HCT116 (cell line): ENCODE data around the gene CD70.
"Not testable (repeated sequence)": the region's sequence is repeated elsewhere in the genome, so short reads cannot be mapped to it uniquely, and the experiment has no call there.

Source experiments
- CEBPB ChIP-seq: IDR thresholded peaks from 2 replicates; pipeline ENCODE4 v1.6.1; 2012; ENCODE audit warnings: low read depth
- CTCF ChIP-seq, 3 experiments: fragments of 200-600 bp in 1 of 3; sonication (generic) in 1 of 3; IDR thresholded peaks in 2 of 3; conservative IDR thresholded peaks in 1 of 3; 2 replicates each; pipeline ENCODE4 v1.5.1; 2012 to 2017; ENCODE audit warnings: low read depth in 2 of 3, low read length in 2 of 3, antibody characterized with exemption in 1 of 3, borderline replicate concordance in 1 of 3, control low read depth in 1 of 3, mild to moderate bottlenecking in 1 of 3, mixed read lengths in 1 of 3, mixed run types in 1 of 3, moderate library complexity in 1 of 3; ENCODE audit not compliant: insufficient read depth in 1 of 3
- EZH2 ChIP-seq: fragments of 200-600 bp; sonication (generic); IDR thresholded peaks from 2 replicates; pipeline ENCODE4 v1.6.1; 2017; ENCODE audit warnings: antibody characterized with exemption, mixed run types
- MAX ChIP-seq: IDR thresholded peaks from 2 replicates; pipeline ENCODE4 v1.6.1; 2012
- POLR2A ChIP-seq: IDR thresholded peaks from 2 replicates; pipeline ENCODE4 v1.7.0; 2011; ENCODE audit warnings: borderline replicate concordance; ENCODE audit not compliant: insufficient read depth, insufficient read length; ENCODE audit errors: extremely low read depth
- POLR2AphosphoS5 ChIP-seq: IDR thresholded peaks from 2 replicates; pipeline ENCODE4 v1.6.1; 2011; ENCODE audit warnings: mild to moderate bottlenecking, low read depth, low read length, moderate library complexity
- RAD21 ChIP-seq: IDR thresholded peaks from 2 replicates; pipeline ENCODE4 v1.6.1; 2012; ENCODE audit warnings: low read depth, mild to moderate bottlenecking
- SIN3A ChIP-seq: IDR thresholded peaks from 2 replicates; pipeline ENCODE4 v1.6.1; 2012; ENCODE audit warnings: low read depth
- SP1 ChIP-seq: IDR thresholded peaks from 2 replicates; pipeline ENCODE4 v1.6.1; 2012; ENCODE audit warnings: low read depth
- SRF ChIP-seq: IDR thresholded peaks from 2 replicates; pipeline ENCODE4 v1.6.1; 2012; ENCODE audit warnings: low read depth
- YY1 ChIP-seq: IDR thresholded peaks from 2 replicates; pipeline ENCODE4 v1.6.1; 2011; ENCODE audit warnings: low read length, low read depth, moderate library complexity, mild to moderate bottlenecking; ENCODE audit not compliant: insufficient replicate concordance; ENCODE audit errors: extremely low read depth
- ZNF274 ChIP-seq: fragments of 200-500 bp; sonication (Bioruptor generic); IDR thresholded peaks from 2 replicates; pipeline ENCODE4 v1.6.1; 2014; ENCODE audit warnings: mild to moderate bottlenecking, low read depth, low read length, inconsistent platforms

- not testable (repeated sequence) for TF ChIP-seq MAX; RAD21; CTCF (IDR thresholded peaks at IDR 0.05 in 2 of 3, conservative IDR thresholded peaks at IDR 0.05 in 1 of 3; ENCODE audit: borderline replicate concordance in 1 of 3, insufficient read depth in 1 of 3, low read depth in 2 of 3, low read length in 2 of 3); CEBPB; SP1; POLR2A; SRF; ZNF274; POLR2AphosphoS5; EZH2; YY1; SIN3A
Measured at GRCh38 chr19:6566727-6567126, 24.2 kb downstream of the CD70 start.
